ENCODE results near the gene HPSE2.
"Not testable (repeated sequence)": the region's sequence is repeated elsewhere in the genome, so short reads cannot be mapped to it uniquely, and the experiment has no call there.

HPSE2 gene

DNA sequence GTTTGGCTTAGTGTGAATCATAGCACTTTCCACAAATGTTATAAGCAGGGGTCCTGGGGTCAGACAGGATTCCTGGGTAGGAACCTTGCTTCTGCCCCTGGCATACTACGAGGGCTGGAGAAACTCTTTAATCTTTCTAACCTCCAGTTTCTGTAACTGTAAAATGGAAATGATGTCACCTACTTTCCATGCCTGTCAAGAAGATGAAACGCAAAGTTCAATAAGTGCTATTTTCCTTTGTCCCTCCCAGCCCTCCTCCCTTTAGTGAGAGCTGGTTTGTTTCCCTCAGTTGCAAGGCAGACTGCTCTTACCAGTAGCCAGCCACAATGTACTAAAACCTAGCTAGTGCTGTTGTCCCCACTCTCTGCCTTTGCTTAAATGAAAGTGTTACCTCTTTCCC lies 671.8 kb downstream of the HPSE2 start:
- DNase-seq (ENCODE audit: low read depth) = no peak

DNA sequence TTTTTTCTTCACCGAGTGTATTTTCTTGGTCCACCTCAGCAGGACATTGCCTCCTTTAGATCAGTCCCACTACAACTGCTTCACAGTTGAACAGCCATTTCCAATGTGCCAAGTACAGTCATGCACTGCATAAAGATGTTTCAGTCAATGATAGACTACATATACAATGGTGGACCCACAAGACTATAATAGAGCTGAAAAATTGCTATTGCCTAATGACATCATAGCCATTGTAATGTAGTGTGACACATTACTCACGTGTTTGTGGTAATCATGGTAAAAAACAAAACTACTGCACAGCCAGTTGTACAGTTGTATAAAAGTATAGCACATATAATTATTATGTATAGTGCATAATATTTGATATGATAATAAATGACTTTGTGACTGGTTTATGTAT lies 675.1 kb downstream of the HPSE2 start:
- no peak for DNase-seq (ENCODE audit: low read depth)

DNA sequence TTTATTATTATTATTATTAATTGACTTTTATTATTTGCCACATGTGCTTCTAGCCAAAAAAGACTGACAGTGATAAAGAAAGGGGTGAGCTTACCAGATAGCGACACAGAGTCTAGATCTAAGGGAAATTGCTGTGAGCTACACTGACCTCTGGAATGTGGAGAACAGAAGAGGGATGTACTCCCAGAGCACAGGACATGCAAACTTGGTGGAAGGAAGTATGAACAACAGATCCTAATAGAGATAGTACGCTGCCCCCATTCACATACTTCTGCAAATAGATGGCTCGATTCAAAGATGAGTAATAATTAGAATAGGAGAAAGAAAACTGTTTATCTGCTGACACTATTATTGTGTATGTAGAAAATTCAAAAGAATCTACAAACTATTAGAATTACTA lies 679.6 kb downstream of the HPSE2 start:
- no peak for DNase-seq (ENCODE audit: low read depth)

DNA sequence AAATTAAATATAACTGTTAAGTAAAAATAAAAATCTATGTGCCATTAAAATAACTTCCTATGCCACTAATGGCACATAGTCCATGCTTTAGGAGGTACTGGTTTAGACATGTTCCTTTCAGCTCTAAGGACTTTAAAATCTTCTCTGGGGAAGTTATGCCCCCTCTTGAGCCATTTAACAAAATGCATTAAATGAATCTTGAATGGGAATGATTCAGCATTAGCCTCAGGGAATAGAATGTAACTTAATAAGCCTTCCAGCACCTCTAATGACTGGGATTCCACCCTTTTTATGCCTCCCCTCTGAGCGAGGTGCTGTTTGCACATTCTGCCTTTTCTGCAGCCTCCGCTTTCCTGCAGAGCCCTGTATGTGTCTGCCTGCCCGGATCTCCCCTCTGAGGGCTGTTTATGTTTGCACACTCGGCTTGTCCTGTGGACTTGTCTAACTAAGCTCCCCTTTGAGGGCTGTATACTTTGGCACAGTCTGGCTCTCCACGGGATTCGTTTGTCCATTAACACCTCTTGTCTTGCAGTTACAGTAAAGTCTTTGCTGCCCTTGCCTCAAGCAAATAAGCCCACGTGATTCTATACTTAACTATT lies 680.5 kb downstream of the HPSE2 start:
- DNase-seq (ENCODE audit: low read depth) = no peak

DNA sequence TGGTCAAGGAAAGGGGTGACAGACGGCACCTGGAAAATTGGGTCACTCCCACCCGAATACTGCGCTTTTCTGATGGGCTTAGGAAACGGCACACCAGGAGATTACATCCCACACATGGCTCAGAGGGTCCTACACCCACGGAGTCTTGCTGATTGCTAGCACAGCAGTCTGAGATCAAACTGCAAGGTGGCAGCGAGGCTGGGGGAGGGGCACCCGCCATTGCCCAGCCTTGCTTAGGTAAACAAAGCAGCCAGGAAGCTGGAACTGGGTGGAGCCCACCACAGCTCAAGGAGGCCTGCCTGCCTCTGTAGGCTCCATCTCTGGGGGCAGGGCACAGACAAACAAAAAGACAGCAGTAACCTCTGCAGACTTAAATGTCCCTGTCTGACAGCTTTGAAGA lies 694.1 kb downstream of the HPSE2 start:
- not testable (repeated sequence) for DNase-seq (ENCODE audit: low read depth)

DNA sequence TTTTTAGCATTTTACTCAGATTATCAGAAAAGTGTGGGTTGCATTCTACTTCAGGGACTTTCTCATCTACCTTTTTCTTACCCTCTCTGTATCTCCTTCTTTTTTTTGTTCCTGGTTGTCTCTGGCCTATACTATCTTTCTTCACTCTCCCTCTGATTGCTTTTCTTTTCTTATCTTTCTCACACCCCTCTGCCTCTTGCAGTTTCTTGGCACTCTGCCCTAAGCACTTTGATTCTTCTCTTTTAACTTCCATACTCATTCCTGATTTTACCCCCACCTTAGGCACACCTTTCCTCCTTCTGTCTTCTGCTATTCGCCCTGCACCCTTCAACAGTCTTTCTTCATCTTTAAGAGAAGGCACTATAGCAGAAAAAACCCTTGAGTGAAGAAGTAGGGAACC lies 696.1 kb downstream of the HPSE2 start:
- no peak for DNase-seq (ENCODE audit: low read depth)

DNA sequence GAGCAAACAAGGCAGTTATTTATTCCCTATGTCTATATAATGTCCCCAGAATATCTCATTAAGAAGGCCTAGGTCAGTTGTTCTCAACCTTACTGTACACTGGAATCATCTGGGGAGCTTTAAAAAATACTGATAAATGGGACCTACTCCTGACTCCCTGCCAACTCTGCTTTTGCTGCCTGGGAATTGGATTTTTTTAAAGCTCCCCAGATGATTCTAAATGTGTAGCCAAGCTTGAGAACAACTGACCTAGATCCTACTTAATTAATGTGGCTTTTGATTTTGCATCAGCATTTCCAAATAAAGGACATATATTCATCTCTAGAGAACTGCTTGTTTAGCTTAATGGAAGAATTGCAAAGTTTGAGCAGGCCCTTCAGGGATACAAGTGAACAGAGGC lies 697.2 kb downstream of the HPSE2 start:
- DNase-seq (ENCODE audit: low read depth) = no peak

DNA sequence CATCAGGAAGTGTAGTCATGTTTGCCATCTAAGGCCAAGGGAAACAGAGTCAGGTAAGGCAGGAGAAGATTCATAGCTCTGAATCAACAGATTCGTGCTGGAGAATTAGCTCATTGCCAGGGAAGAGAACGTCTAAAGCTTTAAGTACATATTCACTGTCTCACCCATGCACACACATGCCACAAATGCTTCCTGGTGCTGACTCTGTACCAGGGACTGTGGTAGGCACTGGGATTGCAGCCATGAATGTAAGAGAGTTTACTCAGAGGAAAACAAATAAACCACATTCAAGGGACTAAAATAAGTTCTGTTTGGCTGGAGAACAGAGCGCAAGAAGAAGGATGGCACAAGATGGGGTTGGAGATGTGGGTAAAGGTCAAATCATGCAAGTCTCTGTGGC lies 699.1 kb downstream of the HPSE2 start:
- no peak for DNase-seq (ENCODE audit: low read depth)

DNA sequence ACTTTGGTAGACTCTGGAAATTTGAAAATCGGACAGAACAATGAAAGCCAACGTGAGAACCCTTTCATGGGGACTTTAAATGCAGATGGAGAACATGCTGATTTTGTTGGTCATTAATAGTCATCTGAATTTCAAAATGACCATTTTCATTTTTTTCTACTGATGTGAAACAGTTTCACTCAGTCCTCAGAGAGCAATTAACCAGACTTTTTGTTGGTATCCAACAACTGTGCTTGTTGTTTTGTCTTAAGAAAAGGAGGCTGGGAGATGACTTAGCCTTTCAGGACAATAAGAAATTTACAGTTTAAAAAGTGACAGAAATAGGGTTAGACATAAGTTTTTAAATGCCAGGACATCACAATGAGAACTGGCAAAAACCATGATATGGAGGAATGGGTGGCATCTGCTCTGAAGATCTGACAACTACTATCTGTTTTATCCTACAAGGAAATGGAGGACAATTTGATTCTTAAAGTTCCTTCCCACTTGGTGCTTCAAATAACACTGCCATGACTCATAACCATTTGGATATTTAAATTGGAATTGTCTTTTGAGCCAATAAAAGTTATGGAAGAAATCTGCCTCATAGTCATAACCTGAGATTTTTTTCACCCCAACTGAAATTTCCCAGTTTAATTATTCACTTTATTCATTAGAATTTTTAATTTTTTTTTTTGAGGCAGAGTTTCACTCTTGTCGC lies 701.8 kb downstream of the HPSE2 start:
- no peak for DNase-seq (ENCODE audit: low read depth)

DNA sequence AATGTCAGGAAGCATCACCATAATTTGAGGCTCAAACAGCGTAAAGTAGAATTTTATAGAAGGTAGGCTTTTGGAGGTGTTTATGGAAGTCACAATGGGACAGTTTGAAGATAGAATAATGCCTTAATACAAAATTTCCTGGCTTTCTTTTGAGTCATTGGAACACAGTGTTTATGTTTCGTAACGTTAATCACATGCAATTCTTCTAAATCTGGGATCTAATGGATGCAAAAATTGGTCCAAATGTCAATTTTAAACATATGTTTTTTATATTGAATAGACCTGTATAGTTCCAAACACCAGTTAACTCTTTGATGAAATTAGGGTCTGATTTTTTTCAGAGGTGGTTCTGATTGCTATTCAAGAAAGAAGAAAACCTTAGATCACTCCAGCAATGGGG lies 702.4 kb downstream of the HPSE2 start:
- no peak for DNase-seq (ENCODE audit: low read depth)

DNA sequence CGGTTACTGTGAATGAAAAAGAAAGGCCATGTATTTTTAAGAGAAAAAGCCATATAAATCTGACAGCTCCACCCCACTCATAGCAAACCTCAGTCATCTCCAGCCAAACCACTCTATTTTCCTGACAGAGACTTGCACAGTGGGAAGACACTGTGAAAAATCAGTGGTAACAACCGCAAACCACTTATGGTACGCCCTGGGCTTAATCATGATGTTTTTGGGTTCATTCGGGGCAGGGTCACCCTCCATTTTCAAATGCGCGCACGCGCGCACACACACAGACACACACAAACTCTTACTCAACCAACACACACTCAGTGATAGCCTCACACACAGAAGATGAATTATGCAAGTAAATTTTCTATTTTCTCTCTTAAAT lies 706.9 kb downstream of the HPSE2 start:
- DNase-seq (ENCODE audit: low read depth) = no peak

DNA sequence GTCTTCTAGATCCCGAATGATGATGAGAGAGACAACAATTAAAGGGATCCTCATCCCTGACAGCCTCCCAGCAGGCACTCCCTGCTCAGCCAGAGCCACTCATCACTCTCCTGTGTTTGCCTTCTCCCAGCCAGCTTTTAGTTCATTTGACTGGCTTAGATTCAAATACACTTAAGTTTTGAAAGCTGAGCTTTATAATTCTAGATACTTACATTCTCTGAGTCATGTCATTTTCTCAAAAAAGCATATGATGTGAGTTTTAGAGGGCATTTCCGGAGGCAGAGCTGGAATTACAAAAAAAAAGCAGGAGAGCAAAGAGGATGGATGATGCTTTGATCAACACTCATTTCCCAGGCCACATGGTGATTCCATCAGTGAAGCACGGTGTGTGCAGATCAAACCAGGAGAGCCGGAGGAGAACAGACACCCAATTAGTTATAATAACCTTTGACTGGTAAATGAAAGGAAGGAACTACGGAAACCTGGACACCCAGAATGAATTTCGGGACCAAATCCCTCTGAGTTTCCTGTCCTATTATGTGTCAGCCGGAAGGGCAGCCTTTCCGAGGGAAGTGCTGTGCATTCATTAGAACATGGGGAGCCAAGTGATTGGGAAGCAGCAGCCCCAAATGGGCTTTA lies 707.4 kb downstream of the HPSE2 start:
- DNase-seq (ENCODE audit: low read depth) = no peak

DNA sequence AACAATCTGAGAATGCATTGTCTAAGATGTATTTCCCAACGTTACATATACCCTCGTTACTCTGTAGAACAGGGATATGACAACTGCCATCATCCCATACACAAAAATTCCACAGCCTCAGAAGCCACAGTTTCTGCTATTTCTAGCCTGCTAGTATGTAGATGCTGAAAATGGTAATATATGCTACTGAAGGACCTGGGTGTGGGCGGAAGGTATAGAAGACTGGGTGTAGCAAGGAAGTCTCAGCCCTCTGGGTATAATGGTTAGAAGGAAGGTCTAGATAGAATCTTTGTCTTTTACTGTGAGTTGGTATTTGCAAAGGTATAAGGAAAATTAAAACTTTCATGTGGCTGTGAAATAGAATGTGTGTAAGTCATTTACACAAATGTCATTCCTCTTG lies 709.7 kb downstream of the HPSE2 start:
- no peak for DNase-seq (ENCODE audit: low read depth)

DNA sequence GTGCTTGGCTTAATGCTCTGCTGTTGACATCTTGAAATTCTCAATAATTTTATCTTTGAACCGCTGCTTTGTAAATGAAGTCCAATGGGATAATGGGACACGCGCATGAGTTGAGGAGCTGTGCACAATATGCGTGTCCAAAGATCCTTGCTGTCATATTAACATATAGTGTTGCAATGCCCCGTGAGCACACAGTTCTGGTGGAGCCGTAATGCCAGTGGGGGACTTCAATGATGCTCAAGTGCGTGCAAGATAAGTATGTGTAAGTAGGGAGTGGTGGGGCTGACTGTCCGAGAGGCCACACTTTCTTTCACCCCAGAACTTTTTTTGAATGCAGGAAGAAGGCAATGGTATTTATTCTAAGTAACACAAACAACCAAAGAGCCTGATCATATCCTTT lies 711.5 kb downstream of the HPSE2 start:
- DNase-seq (ENCODE audit: low read depth) = no peak

DNA sequence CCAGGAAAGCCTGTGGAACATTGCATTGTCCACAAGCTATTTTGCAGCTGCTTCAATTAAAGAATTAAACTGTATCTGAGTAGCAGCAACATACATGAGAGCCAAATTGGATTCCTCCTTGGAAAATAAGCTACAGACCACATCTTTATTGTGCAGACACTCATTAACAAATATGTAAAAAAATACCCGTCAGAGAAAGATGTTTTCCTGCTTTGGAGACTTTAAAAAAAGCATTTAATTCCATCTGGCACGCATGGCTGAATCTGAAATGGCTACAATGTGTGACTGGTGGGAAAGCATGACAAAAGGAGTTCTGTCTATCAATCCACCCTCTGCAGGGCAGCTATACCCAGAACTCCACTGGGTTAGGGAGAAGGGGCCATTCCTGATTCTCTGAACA lies 715.8 kb downstream of the HPSE2 start:
- no peak for DNase-seq (ENCODE audit: low read depth)

DNA sequence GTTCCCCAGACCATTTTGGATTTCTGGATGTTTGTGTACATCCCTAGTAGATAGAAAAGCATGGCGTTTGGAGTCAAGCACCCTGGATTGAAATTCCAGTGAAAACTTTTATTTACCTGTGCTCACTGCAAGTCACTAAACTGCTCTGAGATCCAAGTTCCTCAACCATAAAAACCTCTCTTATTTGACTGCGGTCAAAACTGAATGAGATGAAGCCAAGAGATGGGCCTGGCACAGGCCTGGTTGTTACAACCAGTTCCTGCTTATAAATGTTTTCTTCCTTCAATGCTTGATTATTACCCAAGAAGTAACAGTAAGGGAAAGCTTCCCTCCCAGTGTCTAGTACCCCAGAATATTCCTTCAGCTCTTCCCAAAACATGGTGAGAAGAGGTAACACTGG lies 718.0 kb downstream of the HPSE2 start:
- DNase-seq (ENCODE audit: low read depth) = no peak

DNA sequence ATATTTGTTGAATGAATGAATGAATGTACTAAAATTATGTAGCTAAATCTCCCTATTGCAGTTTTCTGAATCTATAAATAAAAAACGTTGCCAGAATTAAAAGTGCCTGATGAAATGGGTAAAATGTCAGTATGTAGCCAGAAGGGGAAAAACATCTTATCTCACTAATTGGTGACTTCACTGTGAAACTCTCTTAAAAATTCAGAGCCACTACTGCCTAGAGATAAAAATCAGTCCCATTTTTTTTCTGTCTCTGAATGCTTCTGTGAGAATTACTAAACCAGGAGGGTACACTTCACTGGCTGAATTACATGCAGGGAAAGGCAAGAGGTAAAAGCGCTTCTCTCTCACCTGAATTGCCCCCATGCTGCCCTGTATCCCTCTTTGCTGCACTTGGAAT lies 719.3 kb downstream of the HPSE2 start:
- no peak for DNase-seq (ENCODE audit: low read depth)

DNA sequence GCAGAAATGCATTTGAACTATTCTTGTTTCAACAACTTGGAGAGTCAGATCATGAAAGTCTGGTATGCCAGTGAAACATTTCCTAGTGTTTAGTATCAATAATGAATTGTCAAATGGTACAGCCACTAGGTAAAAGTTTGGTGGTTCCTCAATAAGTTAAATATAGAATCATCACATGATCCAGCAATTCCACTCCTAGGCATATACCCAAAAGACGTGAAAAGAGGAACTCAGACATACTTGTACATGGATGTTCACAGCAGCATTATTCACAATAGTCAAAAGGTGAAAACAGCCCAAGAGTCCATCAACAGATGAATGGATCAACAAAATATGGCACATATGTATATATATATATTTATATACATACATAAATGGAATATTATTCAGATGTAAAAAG lies 721.9 kb downstream of the HPSE2 start:
- no peak for DNase-seq (ENCODE audit: low read depth)

DNA sequence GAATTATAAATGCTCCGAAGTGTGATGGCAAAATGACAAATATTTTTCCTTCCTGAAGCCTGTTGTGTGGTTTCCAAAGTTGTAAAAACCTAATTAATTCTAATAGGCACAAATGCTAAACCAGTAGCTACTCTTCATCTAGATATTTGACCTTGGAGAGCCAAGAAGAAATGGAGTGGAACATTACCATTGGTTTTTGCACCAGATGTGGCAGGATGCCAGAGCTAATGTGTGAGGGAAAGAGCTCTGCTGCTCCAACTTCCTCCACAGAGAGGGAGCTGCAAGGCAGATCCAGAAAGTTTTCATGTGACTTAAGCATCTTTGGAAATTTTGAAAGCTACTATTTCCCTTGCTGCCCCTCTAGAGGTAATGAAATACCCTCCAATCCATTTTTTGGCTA lies 723.8 kb downstream of the HPSE2 start:
- no peak for DNase-seq (ENCODE audit: low read depth)

DNA sequence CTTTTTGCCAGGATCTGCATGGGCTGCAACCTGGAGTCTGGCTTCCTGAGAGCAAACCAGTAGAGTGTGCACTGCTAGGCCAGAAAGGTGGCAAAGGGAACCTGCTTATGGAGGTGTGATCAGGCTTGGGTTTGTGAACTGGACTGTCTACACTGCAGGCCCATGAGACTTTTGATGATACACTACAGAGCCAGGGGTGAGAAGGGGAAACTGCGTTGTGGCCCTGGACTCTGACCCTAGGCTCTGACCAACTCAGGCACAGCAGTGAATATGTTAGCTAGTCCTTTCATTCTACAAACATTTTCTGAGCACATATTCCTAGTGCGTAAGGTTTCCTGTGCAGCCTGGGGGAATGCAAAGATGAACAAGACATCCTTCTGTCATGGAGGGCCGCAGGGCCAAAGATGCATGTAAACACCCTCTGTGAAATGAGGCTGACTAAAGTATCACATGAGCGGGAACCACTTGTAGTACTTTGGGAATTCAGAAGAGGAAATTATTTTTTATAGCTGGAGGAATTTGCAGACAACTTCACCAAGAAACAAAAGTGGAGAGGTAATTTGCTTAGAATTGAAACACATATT lies 725.1 kb downstream of the HPSE2 start:
- DNase-seq (ENCODE audit: low read depth) = no peak

DNA sequence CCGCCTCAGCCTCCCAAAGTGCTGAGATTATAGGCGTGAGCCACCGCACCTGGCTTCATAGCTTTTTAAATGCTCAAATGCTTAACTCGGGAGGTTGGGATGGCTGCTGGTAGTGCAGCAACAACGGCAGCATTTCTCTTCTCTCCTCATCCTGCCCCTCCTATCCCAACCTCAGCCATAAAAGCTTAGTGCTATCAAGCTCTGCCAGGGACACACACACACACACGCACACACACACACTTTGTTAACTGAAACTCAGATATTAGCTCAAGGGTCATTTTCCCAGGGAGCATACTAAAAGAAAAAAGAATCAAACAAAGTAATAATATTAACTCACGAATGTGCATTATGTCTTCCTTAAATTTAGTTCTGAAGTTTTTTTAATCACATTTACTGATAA lies 725.9 kb downstream of the HPSE2 start:
- DNase-seq (ENCODE audit: low read depth) = no peak

DNA sequence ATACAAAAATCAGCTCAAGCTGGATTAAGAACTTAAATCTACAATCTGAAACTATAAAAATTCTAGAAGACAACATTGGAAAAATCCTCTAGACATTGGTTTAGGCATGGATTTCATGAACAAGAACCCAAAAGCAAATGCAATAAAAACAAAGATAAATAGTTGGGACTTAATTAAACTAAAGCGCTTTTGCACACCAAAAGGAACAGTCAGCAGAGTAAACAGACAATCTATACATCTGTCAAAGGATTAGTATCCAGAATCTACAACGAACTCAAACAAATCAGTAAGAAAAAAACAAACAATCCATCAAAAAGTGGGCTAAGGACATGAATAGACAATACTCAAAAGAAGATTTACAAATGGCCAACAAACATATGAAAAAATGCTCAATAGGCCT lies 733.1 kb downstream of the HPSE2 start:
- not testable (repeated sequence) for DNase-seq (ENCODE audit: low read depth)

DNA sequence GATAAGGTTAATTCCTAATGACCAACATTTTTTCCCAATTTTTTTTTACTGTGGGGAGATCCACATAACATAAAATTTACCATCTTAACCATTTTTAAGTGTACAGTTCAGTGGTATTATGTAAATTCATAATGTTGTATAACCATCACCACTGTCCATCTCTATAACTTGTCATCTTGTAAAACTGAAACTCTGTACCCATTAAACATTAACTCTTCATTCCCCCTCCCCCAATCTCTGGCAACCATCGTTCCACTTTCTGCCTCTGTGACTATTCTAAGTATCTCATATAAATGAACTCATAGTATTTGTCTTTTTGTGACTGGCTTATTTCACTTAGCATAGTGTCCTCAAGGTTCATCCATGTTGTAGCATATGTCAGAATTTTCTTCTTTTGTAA lies 742.9 kb downstream of the HPSE2 start:
- DNase-seq (ENCODE audit: low read depth) = no peak
